DND-41 (cell line): Measurements from ENCODE around the gene MSL1.

Experiments
- EZH2 ChIP-seq: IDR thresholded peaks from 3 replicates; pipeline ENCODE4 v1.6.1; 2012; ENCODE audit warnings: borderline replicate concordance, low read depth, mild to moderate bottlenecking, moderate library complexity, low read length, inconsistent platforms; ENCODE audit not compliant: severe bottlenecking
- TF ChIP-seq, protein P1 (sequence below): IDR thresholded peaks from 2 replicates; pipeline ENCODE4 v1.5.1; 2012; ENCODE audit warnings: borderline replicate concordance, low read length, moderate library complexity, mild to moderate bottlenecking; ENCODE audit not compliant: poor library complexity, severe bottlenecking; ENCODE audit errors: extremely low read depth

DNA sequence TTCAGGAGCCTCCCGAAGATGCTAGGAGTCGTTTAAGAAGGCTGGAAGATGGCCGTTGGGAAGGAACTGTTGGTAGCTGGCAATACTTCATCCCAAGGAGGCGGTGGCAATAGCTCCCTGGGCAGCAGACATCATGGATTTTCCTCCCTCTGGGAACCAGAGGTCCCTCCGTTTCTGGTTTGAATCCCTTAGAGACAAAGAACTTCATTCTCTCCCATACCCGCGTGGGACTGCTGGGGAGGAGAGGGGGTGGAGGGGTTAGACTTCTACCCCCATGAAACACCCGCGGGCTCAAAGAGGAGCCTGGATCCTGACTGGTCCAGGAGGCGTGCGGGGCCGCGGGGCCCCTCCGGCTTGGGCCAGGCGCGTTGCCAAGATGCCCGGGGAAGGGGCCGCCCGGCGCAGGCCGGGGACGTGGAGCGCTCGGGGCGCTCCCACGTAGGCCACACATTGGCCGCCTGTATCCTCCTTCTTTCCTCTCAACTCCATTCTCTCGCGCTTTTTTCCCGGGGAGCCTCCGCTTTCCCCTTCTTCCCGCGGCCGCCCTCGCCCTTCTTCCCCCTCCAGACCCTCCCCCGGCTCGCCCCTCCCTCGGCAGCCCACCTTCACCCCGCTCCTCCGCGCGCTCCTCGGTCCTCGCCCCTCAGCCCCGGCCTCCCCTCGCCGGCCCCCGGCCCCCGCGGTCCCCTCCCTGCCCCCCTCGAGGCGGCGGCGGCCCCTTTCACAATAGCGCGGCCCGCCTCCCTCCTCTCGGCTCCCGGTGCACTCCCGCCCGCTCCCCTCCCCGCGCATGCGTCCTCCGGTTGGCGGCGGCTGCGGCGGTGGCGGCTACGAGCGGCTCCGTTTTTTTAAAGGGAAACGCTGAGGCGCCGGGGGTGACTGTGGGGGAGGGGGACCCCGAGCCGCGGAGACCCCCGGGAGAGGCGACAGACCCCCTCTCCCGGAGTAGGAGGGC is at the start of gene MSL1:
- TF ChIP-seq, protein P1, sequence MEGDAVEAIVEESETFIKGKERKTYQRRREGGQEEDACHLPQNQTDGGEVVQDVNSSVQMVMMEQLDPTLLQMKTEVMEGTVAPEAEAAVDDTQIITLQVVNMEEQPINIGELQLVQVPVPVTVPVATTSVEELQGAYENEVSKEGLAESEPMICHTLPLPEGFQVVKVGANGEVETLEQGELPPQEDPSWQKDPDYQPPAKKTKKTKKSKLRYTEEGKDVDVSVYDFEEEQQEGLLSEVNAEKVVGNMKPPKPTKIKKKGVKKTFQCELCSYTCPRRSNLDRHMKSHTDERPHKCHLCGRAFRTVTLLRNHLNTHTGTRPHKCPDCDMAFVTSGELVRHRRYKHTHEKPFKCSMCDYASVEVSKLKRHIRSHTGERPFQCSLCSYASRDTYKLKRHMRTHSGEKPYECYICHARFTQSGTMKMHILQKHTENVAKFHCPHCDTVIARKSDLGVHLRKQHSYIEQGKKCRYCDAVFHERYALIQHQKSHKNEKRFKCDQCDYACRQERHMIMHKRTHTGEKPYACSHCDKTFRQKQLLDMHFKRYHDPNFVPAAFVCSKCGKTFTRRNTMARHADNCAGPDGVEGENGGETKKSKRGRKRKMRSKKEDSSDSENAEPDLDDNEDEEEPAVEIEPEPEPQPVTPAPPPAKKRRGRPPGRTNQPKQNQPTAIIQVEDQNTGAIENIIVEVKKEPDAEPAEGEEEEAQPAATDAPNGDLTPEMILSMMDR: no peak
- TF ChIP-seq EZH2: no peak
